NCI-H748 (cell line): ENCODE results near the gene RBMS2.
A peak's percentile ranks its signal among the peaks of the same experiment; 100 is the strongest.
"Not testable (repeated sequence)": the region's sequence is repeated elsewhere in the genome, so short reads cannot be mapped to it uniquely, and the experiment has no call there.

Experiments
- DNase-seq: peaks from one replicate; lab custom pipeline; 2025; ENCODE audit not compliant: unreplicated experiment; lab: John Stamatoyannopoulos, UW

The RBMS2 gene

GRCh38 chr12:56517854-56518253 lies 3.8 kb upstream of the RBMS2 start:
- no peak for DNase-seq

- DNase-seq = no peak
Observed at GRCh38 chr12:56518570-56518969, 3.0 kb upstream of the RBMS2 start.

GRCh38 chr12:56520048-56520447 lies 1.6 kb upstream of the RBMS2 start:
- no peak for DNase-seq

- no peak for DNase-seq
Observed at GRCh38 chr12:56520506-56520905, 1.1 kb upstream of the RBMS2 start.

- DNase-seq = no peak
Observed at GRCh38 chr12:56521209-56521589, 421 bp upstream of the RBMS2 start.

- DNase-seq = no peak
Observed at GRCh38 chr12:56522411-56523193, 982 bp downstream of the RBMS2 start.

GRCh38 chr12:56528846-56529245 lies 7.2 kb downstream of the RBMS2 start:
- DNase-seq = no peak

- DNase-seq = no peak
Observed at GRCh38 chr12:56529656-56530055, 8.0 kb downstream of the RBMS2 start.

GRCh38 chr12:56530390-56531055 lies 8.9 kb downstream of the RBMS2 start:
- DNase-seq = no peak

GRCh38 chr12:56537546-56537945 lies 15.9 kb downstream of the RBMS2 start:
- no peak for DNase-seq

GRCh38 chr12:56541631-56542030 lies 20.0 kb downstream of the RBMS2 start:
- no peak for DNase-seq

- DNase-seq = no peak
Observed at GRCh38 chr12:56542164-56542563, 20.5 kb downstream of the RBMS2 start.

GRCh38 chr12:56545023-56545604 lies 23.5 kb downstream of the RBMS2 start:
- no peak for DNase-seq

- DNase-seq = no peak
Observed at GRCh38 chr12:56546680-56547079, 25.1 kb downstream of the RBMS2 start.

- no peak for DNase-seq
Observed at GRCh38 chr12:56551070-56551469, 29.4 kb downstream of the RBMS2 start.

- peak; percentile 40 for DNase-seq
Observed at GRCh38 chr12:56565510-56566101, 44.0 kb downstream of the RBMS2 start.

GRCh38 chr12:56568146-56568545 lies 46.5 kb downstream of the RBMS2 start:
- DNase-seq = no peak

- no peak for DNase-seq
Observed at GRCh38 chr12:56571121-56571520, 49.5 kb downstream of the RBMS2 start.

GRCh38 chr12:56572288-56572687 lies 50.7 kb downstream of the RBMS2 start:
- DNase-seq = no peak

- no peak for DNase-seq
Observed at GRCh38 chr12:56574210-56574609, 52.6 kb downstream of the RBMS2 start.

- not testable (repeated sequence) for DNase-seq
Observed at GRCh38 chr12:56577248-56577647, 55.6 kb downstream of the RBMS2 start.

- no peak for DNase-seq
Observed at GRCh38 chr12:56578983-56579546, 57.4 kb downstream of the RBMS2 start.
